OCI-LY1 (cell line): ENCODE measurements around the gene GNAL.

Experiments
- CTCF ChIP-seq: fragments of 200-600 bp; sonication (generic), shearing (Covaris generic); IDR thresholded peaks from 2 replicates; pipeline ENCODE4 v1.5.1; 2017; ENCODE audit warnings: mild to moderate bottlenecking, antibody characterized with exemption, low read length, moderate library complexity, mixed read lengths
- EZH2 ChIP-seq: fragments of 200-600 bp; sonication (generic), shearing (Covaris generic); IDR thresholded peaks from 2 replicates; pipeline ENCODE4 v1.8.0; 2017; ENCODE audit warnings: borderline replicate concordance, mixed run types, mild to moderate bottlenecking, antibody characterized with exemption, low read length, moderate library complexity, mixed read lengths

GRCh38 chr18:11780042-11780441 lies 91.0 kb downstream of the GNAL start:
- TF ChIP-seq CTCF (no peak), EZH2 (no peak)
